Nephron progenitor cell (in vitro differentiated cells): ENCODE results near the gene TMEM143.
A peak's percentile ranks its signal among the peaks of the same experiment; 100 is the strongest.

Experiments
- DNase-seq: peaks from one replicate; pipeline ENCODE4 v3.0.0; 2021
- H3K27ac Mint-ChIP-seq: 2 replicates; pipeline ENCODE4 v1.8.0; 2021; ENCODE audit warnings: mild to moderate bottlenecking, moderate library complexity, mixed read lengths
- H3K27me3 Mint-ChIP-seq: 2 replicates; pipeline ENCODE4 v1.8.0; 2021; ENCODE audit warnings: mild to moderate bottlenecking, low read depth, mixed read lengths; ENCODE audit not compliant: poor library complexity
- H3K36me3 Mint-ChIP-seq: 2 replicates; pipeline ENCODE4 v1.8.0; 2021; ENCODE audit warnings: low read depth, mixed read lengths
- H3K4me1 Mint-ChIP-seq: 2 replicates; pipeline ENCODE4 v1.8.0; 2021; ENCODE audit warnings: mixed read lengths
- H3K4me3 Mint-ChIP-seq: 2 replicates; pipeline ENCODE4 v1.8.0; 2021; ENCODE audit warnings: mild to moderate bottlenecking, moderate library complexity, mixed read lengths
- H3K9me3 Mint-ChIP-seq: 2 replicates; pipeline ENCODE4 v1.8.0; 2021; ENCODE audit warnings: mild to moderate bottlenecking, moderate library complexity, mixed read lengths
- CTCF ChIP-seq: fragments of 200-600 bp; sonication (generic); IDR thresholded peaks from 2 replicates; pipeline ENCODE4 v1.5.0; 2021; ENCODE audit warnings: antibody characterized with exemption

Gene TMEM143

GRCh38 chr19:48396016-48396823, 32.5 kb upstream of the TMEM143 start:
- H3K27me3 Mint-ChIP-seq = peaks cover 27% of the 10 kb centered on the region
- no peak overlapping the region for H3K27ac Mint-ChIP-seq
- no peaks in the 10 kb centered on the region for H3K36me3 Mint-ChIP-seq
- no peak for DNase-seq
- H3K9me3 Mint-ChIP-seq = no peaks in the 10 kb centered on the region
- H3K4me1 Mint-ChIP-seq = peaks cover 78% of the 10 kb centered on the region
- peak overlapping the region; percentile 86 for H3K4me3 Mint-ChIP-seq
- no peak for TF ChIP-seq CTCF

DNA sequence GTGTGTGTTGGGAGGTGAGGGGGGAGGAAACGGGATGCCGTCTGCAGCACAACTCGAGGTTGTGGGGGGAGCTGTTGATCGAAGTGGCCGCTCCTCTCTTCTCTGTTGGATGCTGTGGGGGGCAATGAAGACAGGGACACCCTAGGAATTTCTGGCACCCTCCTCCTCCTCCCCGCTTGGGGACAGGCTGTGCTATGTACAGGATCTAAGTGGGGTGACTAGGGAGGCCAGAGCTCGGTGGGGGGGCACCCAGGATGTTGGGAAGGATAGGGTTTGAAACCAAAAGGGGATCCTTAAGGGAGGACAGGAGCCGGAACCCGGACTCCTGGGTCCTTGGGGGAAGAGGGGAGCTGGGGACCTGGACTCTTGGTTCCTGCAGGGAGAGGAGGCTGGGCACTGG, 31.8 kb upstream of the TMEM143 start:
- no peak for TF ChIP-seq CTCF
- peak overlapping the region; percentile 86 for H3K4me3 Mint-ChIP-seq
- DNase-seq = no peak
- no peaks in the 10 kb centered on the region for H3K9me3 Mint-ChIP-seq
- H3K4me1 Mint-ChIP-seq = peaks cover 70% of the 10 kb centered on the region
- peaks cover 27% of the 10 kb centered on the region for H3K27me3 Mint-ChIP-seq
- H3K36me3 Mint-ChIP-seq = no peaks in the 10 kb centered on the region
- no peak overlapping the region for H3K27ac Mint-ChIP-seq

DNA sequence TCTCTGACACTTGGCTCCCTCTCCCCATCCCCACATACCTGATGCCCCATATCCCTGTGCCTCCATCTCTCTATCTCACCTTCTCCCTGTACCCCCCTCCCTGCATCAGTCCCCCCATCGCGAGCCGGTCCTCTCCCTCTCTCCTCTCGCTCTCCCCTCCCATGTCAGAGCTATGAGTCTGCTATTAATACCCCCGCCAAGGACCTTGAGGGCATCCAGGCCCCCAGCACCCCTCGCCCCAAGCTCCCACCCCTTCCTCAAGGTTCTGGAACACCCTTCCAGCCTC, 31.4 kb upstream of the TMEM143 start:
- Mint-ChIP-seq H3K4me1 (peaks cover 67% of the 10 kb centered on the region), H3K27ac (no peak overlapping the region), H3K9me3 (no peaks in the 10 kb centered on the region), H3K36me3 (no peaks in the 10 kb centered on the region), H3K4me3 (peak overlapping the region; percentile 86), H3K27me3 (peaks cover 27% of the 10 kb centered on the region)
- TF ChIP-seq CTCF = no peak
- no peak for DNase-seq

- H3K4me3 Mint-ChIP-seq = peak overlapping the region; percentile 86
- TF ChIP-seq CTCF = no peak
- H3K27me3 Mint-ChIP-seq = peaks cover 27% of the 10 kb centered on the region
- H3K27ac Mint-ChIP-seq = peak overlapping the region; percentile 14
- DNase-seq = no peak
- no peaks in the 10 kb centered on the region for H3K36me3 Mint-ChIP-seq
- H3K4me1 Mint-ChIP-seq = peaks cover 66% of the 10 kb centered on the region
- H3K9me3 Mint-ChIP-seq = no peaks in the 10 kb centered on the region
Measured at GRCh38 chr19:48394331-48395169, 30.8 kb upstream of the TMEM143 start.

DNA sequence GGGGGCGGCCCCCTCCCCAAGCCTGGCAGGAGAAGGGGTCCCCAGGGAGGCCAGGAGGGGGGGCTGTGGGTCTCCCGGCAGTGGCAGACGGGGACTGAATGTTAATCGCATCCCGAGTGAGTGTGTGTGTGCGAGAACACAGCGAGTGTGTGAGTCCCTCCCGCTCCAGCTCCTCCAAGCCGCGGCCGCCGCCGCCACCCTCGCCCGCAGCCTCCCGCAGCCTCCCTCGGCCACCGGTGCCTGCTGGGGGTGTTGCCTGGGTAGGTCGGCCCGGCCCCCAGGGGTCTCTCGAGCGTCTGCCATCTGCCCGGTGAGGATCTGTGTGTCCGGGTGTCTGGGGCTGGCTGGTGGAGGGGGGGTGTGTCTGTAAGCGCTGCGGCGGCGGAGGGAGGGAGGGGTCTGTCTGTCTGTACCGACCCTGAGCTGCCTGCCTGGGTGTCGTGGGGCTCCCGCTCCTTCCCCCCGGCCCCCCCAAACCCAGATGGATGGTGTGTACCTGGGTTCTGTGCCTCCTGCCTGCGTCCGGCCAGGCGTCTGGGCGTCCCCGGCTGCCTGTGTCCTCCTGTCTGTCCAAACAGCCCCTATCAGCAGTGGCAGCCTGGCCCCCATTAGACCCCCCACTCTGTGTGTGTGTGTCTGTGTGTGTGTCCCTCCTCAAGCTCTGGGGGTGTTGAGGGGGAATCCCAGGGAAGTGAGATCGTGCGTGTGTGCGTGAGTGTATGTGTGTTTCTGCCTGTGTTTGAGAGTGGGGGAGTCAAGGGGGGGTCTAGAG, 30.0 kb upstream of the TMEM143 start, which contains the start of gene GRIN2D:
Gene GRIN2D, plus strand, starts transcription at position 110 of the 772 bp plus-strand sequence. CDS start 4,725 bp downstream, outside the sequence.
- Mint-ChIP-seq H3K27me3 (peaks cover 27% of the 10 kb centered on the region), H3K4me1 (peaks cover 67% of the 10 kb centered on the region), H3K36me3 (peaks cover 2% of the 10 kb centered on the region), H3K4me3 (peak within 1 kb of the TSS; percentile 86), H3K27ac (peak within 1 kb of the TSS; percentile 83), H3K9me3 (no peaks in the 10 kb centered on the region)
- peak; percentile 71 for DNase-seq
- TF ChIP-seq CTCF = no peak
